A549 (cell line): ENCODE measurements around the gene PAFAH2. TPM values are rescaled to one million over a fixed set of nuclear protein-coding genes. Genes with fewer than 3 reads are reported as not detected.

Experiments used
- ATAC-seq, 2 experiments: fragments of 200-7000 bp in 1 of 2; fragments of >200 bp in 1 of 2; cut with Nextera tagmentation in 1 of 2; cut with Tn5 transposase in 1 of 2; 3 replicates each; pipeline versions ENCODE4 v1.8.0 to v1.9.1; 2018 to 2020; ENCODE audit warnings: mild to moderate bottlenecking in 1 of 2, moderate library complexity in 1 of 2
- CTCF ChIA-PET: fragments of 300-600 bp; sonication (Branson Sonifier 250); formaldehyde crosslinking; extraction: SDS; loops from one replicate; lab custom pipeline; 2021; ENCODE audit warnings: antibody characterized with exemption, inconsistent platforms; lab: Yijun Ruan, JAX
- POLR2A ChIA-PET: fragments of 350-600 bp; formaldehyde crosslinking; extraction: SDS; loops from one replicate; lab custom pipeline; 2021; ENCODE audit warnings: antibody characterized with exemption, inconsistent platforms; lab: Yijun Ruan, JAX
- DNase-seq, 2 experiments: peaks; one replicate each; pipeline versions ENCODE4 v3.0.0 to v3.0.0-alpha.2; 2011 to 2016; ENCODE audit warnings: low read depth in 1 of 2, low spot score in 1 of 2
- FAIRE-seq: peaks from 2 replicates; lab custom pipeline; 2011; peaks lifted over from hg19 to GRCh38; lab: Jason Lieb, UNC
- H3K27ac ChIP-seq, 2 experiments: fragments of >200 bp; sonication (Bioruptor Twin); formaldehyde crosslinking; 3 replicates each; pipeline ENCODE4 v1.5.1; 2016 to 2017
- H3K4me1 ChIP-seq: fragments of >200 bp; sonication (Bioruptor Twin); formaldehyde crosslinking; 3 replicates; pipeline ENCODE4 v1.6.1; 2016
- H3K4me2 ChIP-seq: fragments of >200 bp; sonication (Bioruptor Twin); formaldehyde crosslinking; 3 replicates; pipeline ENCODE4 v1.6.1; 2016
- H3K4me3 ChIP-seq: fragments of >200 bp; sonication (Bioruptor Twin); formaldehyde crosslinking; 3 replicates; pipeline ENCODE4 v1.5.1; 2016
- H3K9me3 ChIP-seq: fragments of >200 bp; sonication (Bioruptor Twin); formaldehyde crosslinking; 3 replicates; pipeline ENCODE4 v1.6.1; 2016
- ATOH8 ChIP-seq: fragments of 250-450 bp; sonication (Bioruptor Pico); IDR thresholded peaks from 2 replicates; pipeline ENCODE4 v1.5.0; 2020; ENCODE audit warnings: low read depth, mild to moderate bottlenecking, moderate library complexity
- BCL3 ChIP-seq: fragments of >200 bp; sonication (Bioruptor Twin); formaldehyde crosslinking; IDR thresholded peaks from 3 replicates; pipeline ENCODE4 v1.6.1; 2016
- BHLHE40 ChIP-seq: IDR thresholded peaks from 2 replicates; pipeline ENCODE4 v1.6.1; 2012; ENCODE audit warnings: low read depth, low read length, inconsistent platforms
- CTCF ChIP-seq: fragments of >200 bp; sonication (Bioruptor Twin); formaldehyde crosslinking; IDR thresholded peaks from 3 replicates; pipeline ENCODE4 v1.5.1; 2016
- E2F6 ChIP-seq: IDR thresholded peaks from 2 replicates; pipeline ENCODE4 v1.6.1; 2012; ENCODE audit warnings: low read depth, borderline replicate concordance
- ELK1 ChIP-seq: fragments of 150-350 bp; IDR thresholded peaks from 2 replicates; pipeline ENCODE4 v1.6.1; 2014; ENCODE audit warnings: low read depth, mild to moderate bottlenecking, low read length
- EP300 ChIP-seq, 2 experiments: fragments of >200 bp; sonication (Bioruptor Twin); formaldehyde crosslinking; IDR thresholded peaks; 2 replicates in 1 of 2; 3 replicates in 1 of 2; pipeline ENCODE4 v1.6.1; 2016 to 2017
- FOXS1 ChIP-seq: fragments of 250-450 bp; sonication (Bioruptor Pico); IDR thresholded peaks from 2 replicates; pipeline ENCODE4 v1.5.0; 2020; ENCODE audit warnings: mild to moderate bottlenecking, moderate library complexity
- GATA3 ChIP-seq: IDR thresholded peaks from 2 replicates; pipeline ENCODE4 v1.6.1; 2012; ENCODE audit warnings: borderline replicate concordance
- HDAC2 ChIP-seq: fragments of 200-600 bp; sonication (generic); IDR thresholded peaks from 2 replicates; pipeline ENCODE4 v1.6.1; 2016
- HES2 ChIP-seq: fragments of >200 bp; sonication (Bioruptor Twin); formaldehyde crosslinking; IDR thresholded peaks from 2 replicates; pipeline ENCODE4 v1.6.1; 2016
- HOXA7 ChIP-seq: fragments of 250-450 bp; sonication (Bioruptor Pico); IDR thresholded peaks from 2 replicates; pipeline ENCODE4 v1.5.0; 2020; ENCODE audit warnings: mild to moderate bottlenecking, moderate library complexity
- HOXB13 ChIP-seq: fragments of 250-450 bp; sonication (Bioruptor Pico); IDR thresholded peaks from 2 replicates; pipeline ENCODE4 v1.5.0; 2020; ENCODE audit warnings: low read depth, mild to moderate bottlenecking, moderate library complexity
- HOXB5 ChIP-seq: fragments of 250-450 bp; sonication (Bioruptor Pico); IDR thresholded peaks from 2 replicates; pipeline ENCODE4 v1.5.0; 2020; ENCODE audit warnings: mild to moderate bottlenecking, moderate library complexity
- MAFK ChIP-seq: fragments of 450-650 bp; IDR thresholded peaks from 2 replicates; pipeline ENCODE4 v1.6.1; 2014; ENCODE audit not compliant: partially characterized antibody
- MAX ChIP-seq: IDR thresholded peaks from 2 replicates; pipeline ENCODE4 v1.6.1; 2012
- MYC ChIP-seq: IDR thresholded peaks from 2 replicates; pipeline ENCODE4 v1.6.1; 2012; ENCODE audit warnings: mild to moderate bottlenecking, inconsistent platforms, low read length, improper control_type of control experiment, borderline replicate concordance
- RCOR1 ChIP-seq: fragments of 150-350 bp; IDR thresholded peaks from 2 replicates; pipeline ENCODE4 v1.6.1; 2014; ENCODE audit warnings: antibody characterized with exemption, low read length, low read depth
- RFX5 ChIP-seq: fragments of 450-650 bp; IDR thresholded peaks from 2 replicates; pipeline ENCODE4 v1.7.1; 2014; ENCODE audit warnings: antibody characterized with exemption, mild to moderate bottlenecking, moderate library complexity
- RNF2 ChIP-seq: fragments of 200-600 bp; sonication (generic); IDR thresholded peaks from 2 replicates; pipeline ENCODE4 v1.6.1; 2016; ENCODE audit warnings: low read depth, mild to moderate bottlenecking, antibody characterized with exemption, moderate library complexity, borderline replicate concordance
- SMC3 ChIP-seq: fragments of >200 bp; sonication (Bioruptor Twin); formaldehyde crosslinking; IDR thresholded peaks from 3 replicates; pipeline ENCODE4 v1.6.1; 2018; ENCODE audit warnings: inconsistent platforms
- TP53 ChIP-seq: fragments of 250-450 bp; sonication (Bioruptor Pico); IDR thresholded peaks from 2 replicates; pipeline ENCODE4 v1.5.0; 2021; ENCODE audit warnings: mild to moderate bottlenecking, moderate library complexity
- USF2 ChIP-seq: fragments of 450-650 bp; IDR thresholded peaks from 2 replicates; pipeline ENCODE4 v1.6.1; 2014; ENCODE audit warnings: antibody characterized with exemption
- ZFP36 ChIP-seq: fragments of 450-650 bp; IDR thresholded peaks from 2 replicates; pipeline ENCODE4 v1.6.1; 2014; ENCODE audit warnings: borderline replicate concordance; ENCODE audit not compliant: partially characterized antibody
- ZNF302 ChIP-seq: fragments of 250-450 bp; sonication (Bioruptor Pico); IDR thresholded peaks from 2 replicates; pipeline ENCODE4 v1.9.0; 2021; ENCODE audit warnings: inconsistent platforms, mild to moderate bottlenecking, moderate library complexity
- ZSCAN20 ChIP-seq: fragments of 250-450 bp; sonication (Bioruptor Pico); IDR thresholded peaks from 2 replicates; pipeline ENCODE4 v1.8.0; 2022; ENCODE audit warnings: mild to moderate bottlenecking, moderate library complexity
- WGBS: methylation state at CpG from one replicate; pipeline ENCODE4 v1.1.6; 2017; ENCODE audit errors: missing lambda C conversion rate; 5-methylcytosine and 5-hydroxymethylcytosine counted together
- polyA plus RNA-seq, 4 experiments: library from polyadenylated mRNA; depleted of rRNA in 3 of 4; stranded (reverse); fragments of >200 nt; fragmentation: RNase III in 1 of 4; extraction: RNeasy Plus Mini Kit Qiagen cat#74134 plus additional on column Dnase treatment in 1 of 4; gene quantifications; 2 replicates in 3 of 4; 3 replicates in 1 of 4; pipeline ENCODE4 v1.2.3, GENCODE V29; 2011 to 2017

The PAFAH2 gene
- polyA plus RNA-seq, 2 of the 4 experiments (the other 2 are of a cell fraction), result 6.3 to 13.7 TPM

- WGBS, result 89% methylated on average over 6 of the region's 6 CpGs
- no peak for FAIRE-seq
- POLR2A ChIA-PET, result no interaction called here
Observed at GRCh38 chr1:25990251-25990650, 7.6 kb downstream of the PAFAH2 start.

GRCh38 chr1:25989440-25990234 lies 8.2 kb downstream of the PAFAH2 start:
- Histone ChIP-seq H3K4me2 (no peak overlapping the region), H3K4me1 (no peaks in the 10 kb centered on the region), H3K27ac (no peak overlapping the region), H3K9me3 (no peaks in the 10 kb centered on the region), H3K4me3 (no peak overlapping the region)
- WGBS, result 93% methylated on average over 11 of the region's 11 CpGs
- ATAC-seq (no peak), FAIRE-seq (no peak), DNase-seq (no peak)
- CTCF ChIA-PET, result interaction anchor here (1.2 to 4.8 kb wide), 2 partner anchors 9 to 94 kb away, joined by 4 to 18 read pairs; no protein-coding TSS in a partner anchor
- TF ChIP-seq MAFK, result no peak
- no peak for TF ChIP-seq USF2
- TF ChIP-seq E2F6, result no peak
- TF ChIP-seq ATOH8 (CRISPR knock-in tag), result no peak
- no peak for TF ChIP-seq MAX
- TF ChIP-seq HOXA7, result no peak
- no peak for TF ChIP-seq EP300 (IDR thresholded peaks at IDR 0.05)
- TF ChIP-seq BHLHE40, result no peak
- TF ChIP-seq ELK1, result no peak
- TF ChIP-seq HES2, result no peak
- no peak for TF ChIP-seq SMC3
- no peak for TF ChIP-seq ZFP36
- no peak for TF ChIP-seq GATA3
- TF ChIP-seq RNF2, result no peak
- no peak for TF ChIP-seq FOXS1 (CRISPR knock-in tag)
- no peak for TF ChIP-seq HOXB13 (CRISPR knock-in tag)
- no peak for TF ChIP-seq HOXB5 (CRISPR knock-in tag)
- TF ChIP-seq BCL3, result no peak
- no peak for TF ChIP-seq ZNF302 (CRISPR knock-in tag)
- POLR2A ChIA-PET, result no interaction called here

More at GRCh38 chr1:25990251-25990650, 7.6 kb downstream of the PAFAH2 start:
- CTCF ChIA-PET, result interaction anchor here (4.8 kb wide), 1 partner anchor 95 kb away, joined by 18 read pairs; no protein-coding TSS in a partner anchor
- ATAC-seq (no peak), DNase-seq (no peak)
- Histone ChIP-seq H3K27ac (no peak overlapping the region), H3K9me3 (no peaks in the 10 kb centered on the region), H3K4me1 (no peaks in the 10 kb centered on the region), H3K4me3 (no peak overlapping the region), H3K4me2 (no peak overlapping the region)
- no peak for TF ChIP-seq HDAC2
- no peak for TF ChIP-seq MYC
- TF ChIP-seq CTCF, result no peak
- no peak for TF ChIP-seq RFX5
- TF ChIP-seq TP53, result no peak
- TF ChIP-seq BHLHE40, result no peak
- no peak for TF ChIP-seq RCOR1
- TF ChIP-seq MAFK, result no peak
- TF ChIP-seq ZSCAN20, result no peak
